Stimulated activated CD4-positive, alpha-beta T cell treated with anti-CD3 and anti-CD28 coated beads, Interleukin-1b, Interleukin-23, amount 100 ng/mL, for 4 hours (primary cell): ENCODE results near the gene PCDH1.
"Not testable (repeated sequence)": the region's sequence is repeated elsewhere in the genome, so short reads cannot be mapped to it uniquely, and the experiment has no call there.

ENCODE experiments used
- DNase-seq, 2 donors: peaks; one replicate each; pipeline ENCODE4 v3.0.0-alpha.2; 2020; ENCODE audit warnings: low read depth in 2 of 2

The PCDH1 gene

DNA sequence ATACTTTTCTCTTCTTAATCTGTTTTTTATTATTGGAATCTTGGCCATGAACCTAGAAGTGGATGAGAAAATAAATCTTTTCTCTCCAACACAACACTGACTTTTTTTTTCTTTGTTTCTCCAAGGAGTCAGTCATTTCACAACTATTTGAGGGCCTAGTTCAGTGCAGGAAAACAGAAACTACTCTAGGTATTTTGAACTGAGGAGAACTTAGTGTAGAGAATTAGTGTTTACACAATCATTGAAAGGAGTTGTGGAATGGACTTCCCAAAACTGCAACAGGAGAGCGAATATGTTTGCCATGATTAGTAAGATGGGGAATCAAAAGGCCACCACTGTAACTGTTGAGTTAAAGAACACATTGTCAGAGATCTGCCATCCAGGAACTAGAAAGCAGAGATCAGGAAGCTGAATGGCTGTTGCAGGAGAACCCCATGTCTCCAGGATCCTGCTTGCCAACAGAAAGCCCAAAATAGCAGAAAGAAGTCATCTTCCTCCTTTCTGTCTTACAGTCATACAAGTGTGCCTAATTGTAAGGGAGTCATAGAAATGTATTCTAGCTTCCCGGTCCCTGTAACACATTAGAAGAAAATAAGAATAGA lies 20.3 kb upstream of the PCDH1 start:
- DNase-seq = no peak

DNA sequence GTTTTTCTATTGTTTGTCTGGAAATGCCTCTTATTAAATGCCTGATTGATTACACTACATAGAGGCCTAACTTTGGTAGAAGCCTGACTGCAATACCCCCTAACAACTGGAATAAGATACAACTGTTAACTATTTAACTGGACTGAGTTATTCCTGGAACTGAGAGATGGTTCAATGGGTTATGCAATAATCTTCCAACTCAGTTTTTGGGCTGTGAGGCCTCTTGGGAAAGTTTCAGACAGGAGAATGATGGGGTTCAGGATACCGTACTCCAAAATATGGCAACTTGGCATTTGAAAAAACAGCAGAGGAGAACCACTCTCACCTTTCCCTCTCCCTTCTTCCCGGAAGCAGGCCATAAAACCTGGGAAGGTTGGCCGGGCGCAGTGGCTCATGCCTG lies 19.2 kb upstream of the PCDH1 start:
- DNase-seq = no peak

DNA sequence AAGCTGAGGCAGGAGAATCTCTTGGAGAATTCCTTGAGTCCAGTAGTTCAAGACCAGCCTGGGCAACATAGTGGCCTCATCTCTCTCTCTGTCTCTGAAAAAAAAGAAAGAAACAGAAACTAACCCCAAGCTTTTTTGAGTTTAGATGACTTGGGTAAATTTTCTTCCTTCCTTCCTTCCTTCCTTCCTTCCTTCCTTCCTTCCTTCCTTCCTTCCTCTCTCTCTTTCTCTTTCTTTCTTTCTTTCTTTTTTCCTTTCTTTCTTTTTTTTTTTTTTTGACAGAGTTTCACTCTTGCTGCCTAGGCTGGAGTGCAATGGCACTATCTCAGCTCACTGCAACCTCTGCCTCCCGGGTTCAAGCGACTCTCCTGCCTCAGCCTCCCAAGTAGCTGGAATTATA lies 12.2 kb upstream of the PCDH1 start:
- not testable (repeated sequence) for DNase-seq

DNA sequence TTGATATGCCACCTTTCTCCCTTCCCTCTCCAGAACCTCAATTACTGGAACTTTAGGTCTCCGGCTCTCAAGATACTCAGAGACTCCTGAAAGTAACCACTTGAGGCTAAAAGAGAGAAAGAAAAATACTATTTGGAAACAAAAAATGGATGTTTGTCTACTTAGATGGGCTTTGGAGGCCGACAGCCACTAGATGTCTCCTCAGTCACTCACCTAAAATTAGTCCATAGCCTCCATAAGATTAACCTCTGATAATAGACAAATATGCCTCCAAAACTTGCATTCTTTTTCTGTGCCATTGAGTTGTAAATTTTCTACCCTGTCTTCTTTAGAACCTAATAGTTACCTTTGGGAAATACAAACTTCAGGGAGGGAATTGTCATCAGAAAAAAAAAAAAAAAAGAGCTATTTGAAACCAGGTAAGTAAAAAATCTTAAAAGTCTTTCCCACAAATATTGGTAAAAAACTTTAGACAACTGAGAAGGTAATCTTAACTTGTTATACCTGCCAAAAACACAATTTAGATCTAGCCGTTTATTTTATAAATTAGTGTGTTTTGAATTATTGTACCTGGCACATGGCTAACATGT lies 11.2 kb upstream of the PCDH1 start:
- no peak for DNase-seq

DNA sequence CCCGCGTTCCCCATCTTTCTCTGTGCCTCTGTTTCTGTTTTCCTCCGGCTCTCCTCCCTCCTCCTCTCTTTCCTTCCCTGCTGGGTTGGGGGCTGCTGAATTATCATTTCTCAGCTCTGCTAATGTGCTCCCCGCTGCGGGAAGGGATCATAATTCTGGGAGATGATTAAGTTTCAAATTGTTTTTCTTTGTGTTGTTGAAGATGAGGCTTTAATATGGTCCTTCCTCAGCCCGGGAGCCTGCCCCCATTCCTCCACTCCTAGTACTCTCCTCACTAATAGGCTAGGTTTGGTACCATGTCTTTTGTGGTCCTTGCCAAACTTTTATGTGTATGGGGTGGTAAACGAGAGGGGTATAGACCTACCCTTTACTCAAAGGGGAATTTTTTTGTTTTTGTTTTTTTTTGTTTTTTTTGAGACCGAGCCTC lies 5.7 kb upstream of the PCDH1 start:
- DNase-seq = no peak

DNA sequence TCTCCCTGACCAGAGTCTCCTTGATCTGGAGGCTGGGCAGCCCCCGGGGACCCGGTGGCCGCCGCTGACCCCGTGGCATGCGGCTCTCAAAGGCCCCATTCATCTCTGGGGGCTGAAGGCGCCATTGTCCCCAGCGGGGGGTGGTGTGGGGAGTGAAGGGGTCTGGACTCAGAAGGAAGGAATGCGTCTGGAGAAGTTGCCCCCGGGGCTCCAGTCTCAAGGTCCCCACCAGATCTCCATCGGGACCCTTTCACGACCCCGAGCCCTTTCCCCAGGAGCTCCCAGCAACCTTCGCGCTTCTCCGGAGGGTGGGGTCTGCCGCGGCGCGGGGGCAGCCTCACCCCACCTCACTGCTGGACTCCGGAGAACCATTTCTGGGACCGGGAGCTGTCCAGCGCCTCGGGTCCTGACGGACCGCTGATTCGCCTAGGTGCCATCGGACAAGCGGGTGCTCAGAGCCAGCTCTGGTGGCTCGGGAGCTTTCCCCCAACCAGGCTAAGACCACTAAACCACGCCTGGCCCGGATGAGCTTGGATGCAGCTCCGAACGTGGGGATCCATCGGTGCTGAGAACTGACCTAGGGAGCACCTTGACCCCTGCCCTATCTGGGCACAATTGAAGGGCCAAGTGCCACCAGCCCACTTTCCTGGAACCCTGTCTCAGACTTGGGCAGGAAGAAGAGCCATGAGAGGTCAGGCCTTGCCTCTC lies 5.1 kb upstream of the PCDH1 start:
- no peak for DNase-seq

DNA sequence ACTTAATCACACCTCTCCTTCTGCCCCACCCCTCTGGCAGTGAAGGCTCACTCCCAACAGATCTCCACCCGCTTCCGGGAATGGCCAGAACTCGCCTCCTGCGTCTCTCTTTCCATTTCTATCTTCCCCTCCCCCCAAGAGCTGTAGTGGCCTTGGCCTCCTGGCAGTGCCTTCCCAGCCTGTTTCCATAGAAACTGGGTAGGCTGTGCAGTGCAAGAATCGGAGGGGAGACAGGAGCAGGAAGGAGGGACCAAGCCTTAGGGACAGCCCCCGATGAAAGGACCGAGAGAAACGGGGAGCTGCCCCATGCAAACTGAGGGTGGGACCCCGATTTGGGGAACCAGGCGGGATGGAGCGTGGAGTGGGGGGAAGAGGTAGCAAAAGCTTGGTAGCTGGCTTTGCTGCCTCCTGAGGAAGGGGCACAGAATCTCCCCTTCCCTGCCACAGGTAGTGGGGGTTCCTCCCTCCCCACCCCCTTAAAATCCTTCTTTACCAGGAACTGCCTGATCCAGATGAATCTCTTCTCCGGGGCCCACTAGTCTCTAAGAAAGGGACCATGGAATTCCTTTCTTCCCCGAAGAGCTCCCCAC lies 4.5 kb upstream of the PCDH1 start:
- DNase-seq = no peak

DNA sequence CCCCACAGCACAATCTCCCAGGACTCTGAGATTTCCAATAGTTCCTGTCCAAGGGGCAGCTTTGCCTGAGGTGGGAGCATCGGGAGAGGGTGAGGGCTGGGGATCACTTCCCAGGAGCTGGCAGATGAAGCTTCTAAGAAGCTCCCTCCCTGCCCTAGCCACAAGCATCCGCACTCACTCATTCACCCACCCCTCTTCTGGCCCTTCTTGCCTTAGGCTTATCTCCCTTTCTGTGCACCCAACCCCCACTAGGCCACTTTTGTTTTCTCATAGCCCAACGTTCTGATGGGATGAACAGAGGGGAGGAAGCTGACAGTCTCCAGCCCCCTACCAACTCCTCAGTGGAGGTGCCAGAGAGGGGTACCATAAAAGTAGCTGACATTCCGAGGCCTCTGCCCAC lies 3.7 kb upstream of the PCDH1 start:
- DNase-seq = no peak

DNA sequence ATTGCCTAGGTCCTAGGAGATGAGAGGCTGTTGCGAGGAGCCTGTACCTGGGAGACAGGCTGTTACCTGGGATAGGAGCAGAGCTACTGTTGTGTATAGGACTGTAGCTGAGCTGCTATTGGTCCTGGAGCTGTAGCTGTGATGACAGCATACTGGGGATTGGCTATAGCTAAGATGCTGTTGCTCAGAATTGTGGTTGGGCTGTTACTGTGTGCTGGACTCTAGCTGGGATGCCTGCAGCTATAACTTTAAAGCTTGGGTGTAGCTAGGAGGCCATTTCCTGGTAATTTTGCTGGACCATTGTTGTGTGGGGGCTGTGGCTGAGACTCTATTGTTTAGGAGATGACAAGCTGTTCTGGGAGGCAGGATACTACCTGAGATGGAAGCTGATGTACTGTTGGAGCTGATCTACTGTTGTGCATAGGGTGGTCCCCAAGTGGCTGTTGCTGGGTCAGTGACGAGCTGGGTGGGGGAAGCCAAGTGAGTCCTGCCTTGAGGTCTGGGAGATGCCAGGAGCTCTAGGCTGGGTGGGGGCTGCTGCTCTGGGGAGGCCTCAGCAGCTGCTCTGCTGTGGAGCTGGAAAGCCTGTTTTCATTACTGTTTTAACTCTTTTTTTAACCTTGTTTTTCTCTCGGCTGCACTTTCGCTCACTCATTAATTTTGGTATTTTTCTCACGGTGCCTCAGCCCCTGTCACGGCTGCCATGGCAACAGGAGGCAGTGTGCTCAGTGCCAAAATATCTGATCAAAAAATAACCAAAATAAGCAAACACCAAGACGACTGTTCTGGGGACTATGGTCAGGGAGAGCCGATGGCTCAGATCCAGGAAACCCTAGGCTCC lies 3.0 kb upstream of the PCDH1 start:
- no peak for DNase-seq

DNA sequence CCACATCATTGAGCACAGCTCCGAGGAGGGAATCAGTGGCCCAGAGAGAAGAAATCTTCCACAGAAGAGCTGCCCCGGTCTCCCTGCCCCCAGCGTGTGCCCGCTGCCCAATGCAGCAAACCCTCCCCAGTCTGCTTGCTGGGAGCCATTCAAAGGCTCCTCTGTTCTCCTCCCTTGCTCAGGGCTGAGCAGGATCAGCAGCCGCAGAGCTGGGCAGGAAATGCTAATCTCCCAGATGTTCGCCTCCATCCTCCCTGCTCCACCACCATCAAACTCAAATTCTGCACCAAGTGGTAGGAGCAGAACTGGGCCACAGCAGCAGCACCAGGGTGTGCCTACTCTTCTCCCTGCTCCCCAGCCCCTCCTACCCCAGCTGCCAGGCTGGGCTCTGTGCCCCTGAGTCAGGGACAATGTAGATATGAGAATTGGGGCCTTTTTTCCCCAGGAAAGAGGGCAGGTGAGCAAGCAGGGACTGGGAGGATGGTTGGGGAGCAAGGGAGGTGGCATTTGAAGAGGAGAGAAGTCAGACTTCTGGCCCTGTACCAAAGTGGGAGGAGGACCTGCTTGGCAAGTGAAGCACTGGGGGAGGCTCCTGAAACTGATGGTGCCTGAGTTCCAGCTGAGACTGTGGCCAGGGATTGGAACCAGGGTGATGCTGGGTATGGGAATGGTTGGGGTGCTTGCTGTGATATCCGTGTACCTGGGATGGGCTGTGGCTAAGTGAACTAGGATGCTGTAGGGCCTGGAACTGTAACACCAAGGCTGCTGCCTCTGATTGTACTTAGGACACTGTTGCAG lies 1.9 kb upstream of the PCDH1 start:
- no peak for DNase-seq

DNA sequence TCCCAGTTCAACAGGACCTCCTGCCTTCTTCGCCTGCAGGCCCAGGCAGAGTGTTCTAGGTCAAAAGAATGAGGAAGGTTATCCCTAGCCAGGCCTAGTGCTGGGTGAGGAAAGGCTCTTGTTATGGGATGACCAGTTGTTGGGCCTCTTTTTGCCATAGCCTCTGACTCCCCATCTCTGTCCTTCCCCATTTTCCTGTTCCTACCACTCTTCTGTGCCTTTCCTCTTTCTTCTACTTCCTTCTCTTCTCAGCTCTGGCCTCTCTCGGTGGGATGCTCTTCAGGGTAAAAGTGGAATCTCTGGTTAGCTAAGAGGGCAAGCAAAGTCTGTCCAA lies 1.2 kb upstream of the PCDH1 start:
- no peak for DNase-seq

DNA sequence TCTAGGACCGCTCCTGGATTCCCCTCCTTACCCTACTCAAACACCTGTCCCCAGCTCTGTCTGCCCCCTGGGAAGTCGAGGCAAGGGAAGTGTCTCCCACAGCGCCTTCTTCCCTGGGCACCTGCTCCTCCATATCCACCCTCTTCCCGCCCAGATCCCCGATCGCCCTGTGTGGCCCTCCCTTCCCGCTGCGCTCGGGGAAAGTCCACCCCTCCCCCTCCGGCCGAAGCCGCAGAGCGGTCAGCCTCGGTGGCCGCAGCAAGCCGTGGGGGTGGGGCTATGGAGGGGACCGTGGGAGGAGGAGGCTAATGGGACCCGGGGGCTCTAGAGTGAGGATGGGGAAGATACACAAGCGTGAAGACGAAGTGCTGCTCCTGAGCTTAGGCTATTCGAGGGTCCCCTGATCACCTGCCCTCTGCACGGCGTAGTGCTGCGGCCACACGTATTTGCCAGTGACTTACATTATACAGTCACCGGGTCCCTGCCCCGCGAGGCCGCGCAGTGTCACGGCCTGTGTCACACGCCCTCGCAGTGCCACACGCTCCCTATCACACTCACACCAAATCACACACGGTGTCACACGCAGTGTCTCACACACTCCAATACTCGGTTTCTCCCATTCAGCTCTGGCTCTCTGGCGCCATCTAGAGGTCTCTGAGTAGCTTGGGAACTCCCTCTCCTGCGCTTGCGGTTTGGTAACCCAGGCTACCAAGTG lies 658 bp upstream of the PCDH1 start:
- DNase-seq = peak; percentile 68 to 91

DNA sequence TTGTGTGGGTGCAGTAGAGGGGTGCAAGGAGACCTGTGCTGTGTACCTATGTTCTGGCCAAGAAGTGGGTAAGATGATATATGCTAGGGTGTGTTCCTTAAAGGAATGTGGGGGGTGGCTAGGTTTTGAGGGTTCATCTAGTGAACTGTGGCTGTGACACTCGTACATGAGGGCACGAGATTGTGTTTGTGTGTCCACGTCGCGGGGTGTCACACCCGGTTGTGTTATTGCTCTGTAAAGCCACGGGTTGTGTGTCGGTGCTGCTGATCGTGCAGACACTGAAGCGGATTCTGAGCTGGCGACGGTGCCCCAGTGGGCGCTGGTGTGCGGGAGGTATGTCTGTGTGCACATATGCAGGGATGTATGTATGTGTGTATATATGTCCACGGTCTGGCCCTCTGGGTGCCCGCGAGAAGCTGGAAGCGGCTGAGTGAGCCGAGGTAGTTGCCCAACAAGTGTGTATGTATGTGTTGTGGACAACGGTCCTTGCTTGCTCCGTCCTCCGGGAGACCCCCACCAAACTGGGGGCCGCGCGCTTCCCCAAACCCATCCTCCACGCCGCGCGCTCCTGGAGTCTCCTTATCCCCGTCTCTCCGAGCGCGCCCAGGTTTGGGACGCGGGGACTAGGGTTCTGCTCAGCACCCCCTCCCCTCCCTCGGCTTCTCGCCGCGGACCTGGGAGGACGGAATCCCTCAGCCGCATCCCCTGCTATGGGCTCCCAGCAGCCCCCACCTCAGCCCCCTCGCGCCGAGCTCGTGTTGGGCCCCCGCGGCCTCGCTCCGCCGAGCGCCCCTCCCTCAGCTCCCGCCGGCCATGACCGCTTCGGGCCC lies 639 bp downstream of the PCDH1 start:
- DNase-seq = peak in 1 of 2 donors; percentile 31

DNA sequence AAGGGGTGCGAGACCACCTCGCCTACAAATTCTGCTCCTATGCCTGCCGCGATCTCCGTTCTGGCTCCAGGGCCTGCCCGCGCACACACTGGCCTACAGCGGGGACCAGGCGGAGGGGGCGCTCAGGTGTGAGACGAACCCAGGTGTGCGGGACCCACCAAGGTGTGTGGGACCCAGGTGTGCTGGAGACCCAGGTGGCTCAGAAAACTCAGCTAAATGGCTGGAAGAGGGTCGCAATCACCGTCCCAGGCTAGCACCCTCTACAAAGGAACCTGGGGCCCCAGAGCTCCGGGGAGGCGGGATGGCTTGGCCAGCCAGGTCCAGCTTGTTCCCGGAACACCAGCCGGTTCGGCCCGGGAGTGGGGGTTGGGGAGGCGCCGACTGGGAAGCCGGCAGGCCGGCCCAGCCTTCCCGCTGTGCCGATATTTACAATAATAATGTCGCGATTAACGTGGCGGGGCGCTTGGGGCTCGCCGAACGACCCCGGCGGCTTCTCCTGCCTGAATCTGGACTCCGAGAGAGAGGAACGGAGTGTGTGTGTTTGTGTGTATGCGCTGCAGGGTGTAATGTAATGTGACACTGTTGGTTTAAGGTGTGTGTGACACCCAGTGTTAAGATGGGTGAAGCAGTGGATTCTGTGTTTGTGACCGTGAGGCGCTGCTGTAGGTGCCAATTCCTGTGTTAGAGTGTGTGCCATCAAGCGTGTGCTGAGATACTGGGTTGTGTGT lies 1.4 kb downstream of the PCDH1 start:
- no peak for DNase-seq

DNA sequence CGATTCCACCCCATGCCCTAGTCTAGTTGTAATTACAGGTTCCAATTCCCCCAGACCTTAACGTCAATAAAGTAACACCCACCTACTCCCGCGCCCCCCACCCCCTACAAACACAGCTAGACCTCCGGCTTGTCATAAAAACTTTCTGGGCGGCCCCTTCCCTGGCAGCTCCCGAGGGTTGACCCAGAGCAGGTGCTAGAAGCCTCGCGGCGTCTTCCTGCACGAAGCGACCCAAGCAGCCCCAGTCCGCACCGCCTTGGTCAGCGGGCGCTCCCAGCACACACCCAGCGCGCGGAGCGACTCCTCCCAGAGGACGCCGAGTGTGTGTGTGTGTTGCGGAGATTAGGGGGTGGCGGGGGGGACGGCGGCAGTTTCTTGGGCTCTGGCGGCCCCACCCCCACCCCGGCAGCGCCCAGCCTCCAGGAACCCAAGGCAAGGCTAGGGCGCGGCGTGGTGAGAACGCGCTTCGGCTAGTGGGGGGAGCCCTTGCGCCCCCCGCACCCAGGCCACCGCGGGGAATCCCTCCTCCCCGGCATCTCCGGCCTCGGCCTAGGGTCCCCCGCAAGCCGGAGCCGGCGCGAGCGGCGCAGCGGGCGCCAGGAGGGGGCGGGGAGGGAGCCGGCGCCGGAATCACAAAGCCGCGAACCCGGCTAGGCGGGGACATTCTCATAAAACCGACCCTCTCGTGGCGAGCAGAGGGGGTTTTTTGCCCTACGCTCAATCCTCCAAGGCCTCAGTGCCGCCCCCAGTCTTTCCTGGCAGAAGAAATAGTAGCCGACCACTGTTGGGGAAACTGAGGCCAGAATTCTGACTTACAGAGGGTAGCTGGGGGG lies 2.2 kb downstream of the PCDH1 start:
- no peak for DNase-seq

DNA sequence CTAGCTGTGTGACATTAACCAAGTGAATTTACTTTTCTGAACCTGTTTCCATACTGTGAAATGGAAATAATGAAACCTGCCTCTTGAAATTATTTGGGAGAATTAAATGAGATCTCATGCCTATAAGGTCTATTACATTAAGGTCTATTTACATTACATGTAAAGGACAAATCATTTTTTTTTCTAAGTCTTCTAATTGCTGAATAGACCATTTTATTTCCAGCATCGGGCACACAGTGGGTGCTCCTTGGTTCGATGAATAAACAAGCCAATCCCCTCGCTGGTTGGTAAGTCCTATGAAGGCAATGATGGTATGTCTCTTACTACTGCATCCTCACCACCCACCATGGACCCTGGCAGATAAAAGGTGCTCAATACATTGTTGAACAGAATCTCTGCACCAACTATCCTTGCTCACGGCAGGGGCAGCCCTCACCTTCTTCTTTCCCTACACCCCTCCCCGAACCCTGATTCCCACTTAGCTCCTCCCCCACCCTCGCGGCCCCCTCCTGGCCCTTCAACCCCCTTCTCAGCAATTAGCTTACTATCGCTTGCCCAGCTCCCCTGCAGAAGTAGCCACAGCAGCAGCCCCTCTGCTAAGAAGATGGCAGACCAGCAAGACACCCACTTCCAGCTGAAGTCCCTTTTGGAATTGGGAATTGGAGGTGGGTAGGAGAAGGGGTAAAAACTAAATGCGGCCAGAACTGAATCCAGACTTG lies 3.0 kb downstream of the PCDH1 start:
- DNase-seq = no peak

DNA sequence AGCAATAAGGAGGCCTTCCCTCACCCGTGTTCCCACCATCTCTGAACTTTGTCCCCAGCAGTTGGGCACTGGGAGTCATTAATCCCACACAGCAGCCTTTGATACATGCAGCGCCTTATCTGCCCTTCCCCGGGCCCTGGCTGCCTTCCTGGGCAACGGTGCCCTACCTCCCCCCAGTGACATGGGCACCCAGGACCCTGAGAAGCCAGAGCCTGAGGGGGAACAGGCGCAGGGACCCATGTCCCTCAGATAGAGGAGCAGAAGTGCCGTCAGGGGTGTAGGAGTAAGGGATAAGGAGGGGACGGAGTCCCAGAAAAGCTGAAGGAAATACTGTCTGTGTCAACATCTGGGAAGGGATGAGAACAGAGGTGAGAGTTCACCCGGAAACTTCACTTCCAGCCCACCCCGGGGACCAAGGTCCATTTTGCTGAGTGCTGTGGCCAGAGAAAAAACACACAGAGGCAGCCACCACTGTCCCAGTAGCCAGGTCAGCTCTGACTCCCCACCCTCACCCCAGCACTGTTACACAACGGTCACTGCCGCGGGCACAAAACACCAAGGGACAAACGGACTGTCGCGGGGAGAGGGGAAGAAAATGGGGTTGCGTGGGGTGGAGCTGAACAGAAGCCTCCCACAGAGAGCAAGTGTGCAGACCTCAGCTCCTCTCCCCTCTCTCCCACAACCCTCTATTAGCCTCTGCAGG lies 3.8 kb downstream of the PCDH1 start:
- DNase-seq = no peak
